Lower lobe of right lung (tissue), 2 donors: Measurements from ENCODE around the gene DIP2B. TPM values are rescaled to one million over a fixed set of nuclear protein-coding genes. Genes with fewer than 3 reads are reported as not detected.

Source experiments
- ATAC-seq, 2 donors: fragments of 200-7000 bp; cut with Tn5 transposase; one replicate each; pipeline ENCODE4 v1.9.1; 2020 to 2022; ENCODE audit warnings: mild to moderate bottlenecking in 2 of 2, moderate library complexity in 2 of 2
- DNase-seq: peaks from one replicate; pipeline ENCODE4 v3.0.0-alpha.2; 2020
- H3K27ac ChIP-seq: fragments of 200-600 bp; one replicate; pipeline ENCODE4 v1.8.0; 2022
- H3K27me3 ChIP-seq: fragments of 200-600 bp; one replicate; pipeline ENCODE4 v1.8.0; 2022; ENCODE audit warnings: low read depth
- H3K36me3 ChIP-seq: fragments of 200-600 bp; one replicate; pipeline ENCODE4 v1.8.0; 2022; ENCODE audit warnings: mild to moderate bottlenecking
- H3K4me1 ChIP-seq: fragments of 200-600 bp; one replicate; pipeline ENCODE4 v1.8.0; 2022
- H3K4me3 ChIP-seq: fragments of 200-600 bp; one replicate; pipeline ENCODE4 v1.8.0; 2022; ENCODE audit warnings: mild to moderate bottlenecking
- H3K9me3 ChIP-seq: fragments of 200-600 bp; one replicate; pipeline ENCODE4 v1.8.0; 2022
- CTCF ChIP-seq: fragments of 200-600 bp; IDR thresholded peaks from one replicate; pipeline ENCODE4 v1.8.0; 2022; ENCODE audit warnings: antibody characterized with exemption, mild to moderate bottlenecking
- intact Hi-C: fragments of 100-400 bp; cut with DNase I; formaldehyde crosslinking; loops from one replicate; pipeline ENCODE4 v1.11.0; 2022
- total RNA-seq: library from RNA; stranded (reverse); fragmentation: NEBNext Ultra II Directional; extraction: Animal tissue kit (Norgen Biotek cat#: 25700); gene quantifications from one replicate; pipeline ENCODE4 v1.2.1, GENCODE V29; 2021
- donor health status: DM: no; HTN: yes; CAD: no; lungs with severe emphysema.

DIP2B gene
- total RNA-seq, 1 donor from 2014 or later, result 32.8 TPM

GRCh38 chr12:50514526-50515276, 9.9 kb downstream of the DIP2B start:
- Histone ChIP-seq H3K36me3 (no peaks in the 10 kb centered on the region), H3K4me3 (no peak overlapping the region), H3K9me3 (no peaks in the 10 kb centered on the region), H3K27me3 (no peaks in the 10 kb centered on the region), H3K4me1 (peaks cover 62% of the 10 kb centered on the region), H3K27ac (no peak overlapping the region)
- intact Hi-C loops, result no loop called here
- ATAC-seq (peak in 1 of 2 donors; percentile 24), DNase-seq (no peak)
- no peak for TF ChIP-seq CTCF

- no peak for TF ChIP-seq CTCF
- no peaks in the 10 kb centered on the region for H3K36me3 ChIP-seq
- no peak overlapping the region for H3K4me3 ChIP-seq
- no peaks in the 10 kb centered on the region for H3K27me3 ChIP-seq
- DNase-seq (no peak), ATAC-seq (peak in 1 of 2 donors; percentile 53)
- H3K4me1 ChIP-seq, result peaks cover 69% of the 10 kb centered on the region
- H3K27ac ChIP-seq, result no peak overlapping the region
- intact Hi-C loops, result no loop called here
- no peaks in the 10 kb centered on the region for H3K9me3 ChIP-seq
Observed at GRCh38 chr12:50515587-50515986, 10.8 kb downstream of the DIP2B start.

GRCh38 chr12:50517421-50518048, 12.8 kb downstream of the DIP2B start:
- no peaks in the 10 kb centered on the region for H3K27me3 ChIP-seq
- peak overlapping the region; percentile 10 for H3K4me3 ChIP-seq
- ATAC-seq, result peak; percentile 73 to 74
- no peaks in the 10 kb centered on the region for H3K9me3 ChIP-seq
- intact Hi-C loops, result no loop called here
- peaks cover 79% of the 10 kb centered on the region for H3K4me1 ChIP-seq
- TF ChIP-seq CTCF, result no peak
- no peaks in the 10 kb centered on the region for H3K36me3 ChIP-seq
- peak overlapping the region; percentile 71 for H3K27ac ChIP-seq
- DNase-seq, result no peak

- Histone ChIP-seq H3K4me3 (peak overlapping the region; percentile 10), H3K27ac (peak overlapping the region; percentile 71), H3K27me3 (no peaks in the 10 kb centered on the region), H3K9me3 (no peaks in the 10 kb centered on the region), H3K4me1 (peaks cover 77% of the 10 kb centered on the region), H3K36me3 (no peaks in the 10 kb centered on the region)
- TF ChIP-seq CTCF, result no peak
- ATAC-seq (no peak), DNase-seq (peak; percentile 61)
- intact Hi-C loops, result no loop called here
Observed at GRCh38 chr12:50518090-50518489, 13.3 kb downstream of the DIP2B start.

GRCh38 chr12:50519353-50519752, 14.6 kb downstream of the DIP2B start:
- peaks cover 64% of the 10 kb centered on the region for H3K4me1 ChIP-seq
- no peak overlapping the region for H3K27ac ChIP-seq

More at GRCh38 chr12:50519353-50519752, 14.6 kb downstream of the DIP2B start:
- no peak for ATAC-seq
- no peak for DNase-seq
- Histone ChIP-seq H3K9me3 (no peaks in the 10 kb centered on the region), H3K4me3 (no peak overlapping the region), H3K27me3 (no peaks in the 10 kb centered on the region), H3K36me3 (no peaks in the 10 kb centered on the region)
- intact Hi-C loops, result no loop called here
- no peak for TF ChIP-seq CTCF
